ENCODE data around the gene FBLN2.

DNA sequence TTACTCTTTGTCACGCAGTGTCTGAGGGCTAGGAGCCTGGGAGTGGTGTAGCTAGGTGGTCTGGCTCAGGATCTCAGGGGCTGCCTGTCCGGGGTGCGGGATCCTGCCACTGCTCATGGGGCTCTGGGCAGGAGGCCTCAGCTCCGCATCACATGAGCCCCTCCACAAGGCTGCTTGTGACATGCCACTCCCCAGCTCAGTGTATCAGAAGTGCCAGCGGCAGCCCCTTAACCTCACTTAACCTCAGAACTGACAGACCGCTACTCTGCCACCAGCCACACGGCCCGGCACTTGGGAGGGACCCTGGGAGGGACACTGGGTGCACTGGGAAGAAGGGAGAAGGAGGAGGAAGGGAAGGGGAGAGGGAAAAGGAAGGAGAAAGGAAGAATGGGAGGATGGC, 87.9 kb downstream of the FBLN2 start:
- TF ChIP-seq, protein P1, sequence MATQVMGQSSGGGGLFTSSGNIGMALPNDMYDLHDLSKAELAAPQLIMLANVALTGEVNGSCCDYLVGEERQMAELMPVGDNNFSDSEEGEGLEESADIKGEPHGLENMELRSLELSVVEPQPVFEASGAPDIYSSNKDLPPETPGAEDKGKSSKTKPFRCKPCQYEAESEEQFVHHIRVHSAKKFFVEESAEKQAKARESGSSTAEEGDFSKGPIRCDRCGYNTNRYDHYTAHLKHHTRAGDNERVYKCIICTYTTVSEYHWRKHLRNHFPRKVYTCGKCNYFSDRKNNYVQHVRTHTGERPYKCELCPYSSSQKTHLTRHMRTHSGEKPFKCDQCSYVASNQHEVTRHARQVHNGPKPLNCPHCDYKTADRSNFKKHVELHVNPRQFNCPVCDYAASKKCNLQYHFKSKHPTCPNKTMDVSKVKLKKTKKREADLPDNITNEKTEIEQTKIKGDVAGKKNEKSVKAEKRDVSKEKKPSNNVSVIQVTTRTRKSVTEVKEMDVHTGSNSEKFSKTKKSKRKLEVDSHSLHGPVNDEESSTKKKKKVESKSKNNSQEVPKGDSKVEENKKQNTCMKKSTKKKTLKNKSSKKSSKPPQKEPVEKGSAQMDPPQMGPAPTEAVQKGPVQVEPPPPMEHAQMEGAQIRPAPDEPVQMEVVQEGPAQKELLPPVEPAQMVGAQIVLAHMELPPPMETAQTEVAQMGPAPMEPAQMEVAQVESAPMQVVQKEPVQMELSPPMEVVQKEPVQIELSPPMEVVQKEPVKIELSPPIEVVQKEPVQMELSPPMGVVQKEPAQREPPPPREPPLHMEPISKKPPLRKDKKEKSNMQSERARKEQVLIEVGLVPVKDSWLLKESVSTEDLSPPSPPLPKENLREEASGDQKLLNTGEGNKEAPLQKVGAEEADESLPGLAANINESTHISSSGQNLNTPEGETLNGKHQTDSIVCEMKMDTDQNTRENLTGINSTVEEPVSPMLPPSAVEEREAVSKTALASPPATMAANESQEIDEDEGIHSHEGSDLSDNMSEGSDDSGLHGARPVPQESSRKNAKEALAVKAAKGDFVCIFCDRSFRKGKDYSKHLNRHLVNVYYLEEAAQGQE (IDR thresholded peaks at IDR 0.05) = no peak
- TF ChIP-seq TP53 (CRISPR knock-in tag; IDR thresholded peaks at IDR 0.05) = no peak
- TF ChIP-seq, protein P2, sequence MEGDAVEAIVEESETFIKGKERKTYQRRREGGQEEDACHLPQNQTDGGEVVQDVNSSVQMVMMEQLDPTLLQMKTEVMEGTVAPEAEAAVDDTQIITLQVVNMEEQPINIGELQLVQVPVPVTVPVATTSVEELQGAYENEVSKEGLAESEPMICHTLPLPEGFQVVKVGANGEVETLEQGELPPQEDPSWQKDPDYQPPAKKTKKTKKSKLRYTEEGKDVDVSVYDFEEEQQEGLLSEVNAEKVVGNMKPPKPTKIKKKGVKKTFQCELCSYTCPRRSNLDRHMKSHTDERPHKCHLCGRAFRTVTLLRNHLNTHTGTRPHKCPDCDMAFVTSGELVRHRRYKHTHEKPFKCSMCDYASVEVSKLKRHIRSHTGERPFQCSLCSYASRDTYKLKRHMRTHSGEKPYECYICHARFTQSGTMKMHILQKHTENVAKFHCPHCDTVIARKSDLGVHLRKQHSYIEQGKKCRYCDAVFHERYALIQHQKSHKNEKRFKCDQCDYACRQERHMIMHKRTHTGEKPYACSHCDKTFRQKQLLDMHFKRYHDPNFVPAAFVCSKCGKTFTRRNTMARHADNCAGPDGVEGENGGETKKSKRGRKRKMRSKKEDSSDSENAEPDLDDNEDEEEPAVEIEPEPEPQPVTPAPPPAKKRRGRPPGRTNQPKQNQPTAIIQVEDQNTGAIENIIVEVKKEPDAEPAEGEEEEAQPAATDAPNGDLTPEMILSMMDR (IDR thresholded peaks at IDR 0.05) = no peak

All from A549 (cell line).